SU-DHL-6 (cell line): ENCODE measurements around the gene TPI1.
"Not testable (repeated sequence)": the region's sequence is repeated elsewhere in the genome, so short reads cannot be mapped to it uniquely, and the experiment has no call there.

ENCODE experiments used
- H2AFZ ChIP-seq: fragments of 200-600 bp; sonication (generic); 2 replicates; pipeline ENCODE4 v1.6.1; 2014; ENCODE audit warnings: low read depth, mild to moderate bottlenecking, moderate library complexity, mixed read lengths, antibody characterized with exemption, low read length; ENCODE audit not compliant: severe bottlenecking
- H3F3A ChIP-seq: fragments of 200-600 bp; shearing (Covaris generic); 2 replicates; pipeline ENCODE4 v1.6.0; 2016; ENCODE audit warnings: antibody characterized with exemption, mild to moderate bottlenecking; ENCODE audit not compliant: insufficient read depth
- H3K27ac ChIP-seq: fragments of 200-600 bp; sonication (generic); 2 replicates; pipeline ENCODE4 v1.5.1; 2016; ENCODE audit warnings: low read depth, mild to moderate bottlenecking, low read length, moderate library complexity, mixed read lengths
- H3K27me3 ChIP-seq: fragments of 200-600 bp; sonication (generic), shearing (Covaris generic); 2 replicates; pipeline ENCODE4 v1.6.0; 2014; ENCODE audit warnings: mild to moderate bottlenecking, low read length
- H3K36me3 ChIP-seq: fragments of 200-600 bp; sonication (generic); 2 replicates; pipeline ENCODE4 v1.6.1; 2014; ENCODE audit warnings: mild to moderate bottlenecking, low read length, mixed read lengths
- H3K4me2 ChIP-seq: fragments of 300-600, 200-600 bp; shearing (Covaris generic), sonication (generic); 2 replicates; pipeline ENCODE4 v1.6.0; 2014; ENCODE audit warnings: low read length, low read depth, mild to moderate bottlenecking; ENCODE audit not compliant: poor library complexity, severe bottlenecking
- H3K4me3 ChIP-seq: fragments of 200-600 bp; sonication (generic); 2 replicates; pipeline ENCODE4 v1.5.1; 2014; ENCODE audit warnings: antibody characterized with exemption, low read length, mild to moderate bottlenecking, mixed read lengths; ENCODE audit not compliant: insufficient read depth, poor library complexity, severe bottlenecking
- H3K79me2 ChIP-seq: fragments of 200-600 bp; sonication (generic); 2 replicates; pipeline ENCODE4 v1.6.1; 2014; ENCODE audit warnings: mild to moderate bottlenecking, low read length, moderate library complexity; ENCODE audit not compliant: insufficient read depth
- H3K9ac ChIP-seq: fragments of 200-600 bp; sonication (generic); 2 replicates; pipeline ENCODE4 v1.7.0; 2014; ENCODE audit warnings: mild to moderate bottlenecking, low read length
- H3K9me2 ChIP-seq: fragments of 200-600 bp; sonication (generic); replicated peaks from 2 replicates; pipeline ENCODE4 v1.6.1; 2014; ENCODE audit warnings: low read length; ENCODE audit not compliant: insufficient read depth
- H3K9me3 ChIP-seq: fragments of 200-600 bp; sonication (generic); 2 replicates; pipeline ENCODE4 v1.6.1; 2014; ENCODE audit warnings: low read length, mixed read lengths; ENCODE audit not compliant: insufficient read depth
- H4K20me1 ChIP-seq: fragments of 200-600 bp; sonication (generic); 2 replicates; pipeline ENCODE4 v1.6.1; 2014; ENCODE audit warnings: low read depth, mild to moderate bottlenecking, antibody characterized with exemption, low read length, moderate library complexity, mixed read lengths
- CTCF ChIP-seq: fragments of 200-600 bp; sonication (generic); IDR thresholded peaks from one replicate; pipeline ENCODE4 v1.5.1; 2017; ENCODE audit warnings: antibody characterized with exemption, mild to moderate bottlenecking, low read length, moderate library complexity; ENCODE audit not compliant: insufficient read depth, poor library complexity, severe bottlenecking
- EZH2phosphoT487 ChIP-seq: fragments of 200-600 bp; sonication (generic), shearing (Covaris generic); conservative IDR thresholded peaks from 2 replicates; pipeline ENCODE4 v1.6.1; 2018; ENCODE audit warnings: mild to moderate bottlenecking, antibody characterized with exemption, low read length, moderate library complexity, mixed read lengths

Gene TPI1

GRCh38 chr12:6868211-6869048 lies 1.1 kb downstream of the TPI1 start:
- H3K9me3 ChIP-seq = no peaks in the 10 kb centered on the region
- peak overlapping the region; percentile 84 for H3K27ac ChIP-seq
- no peaks in the 10 kb centered on the region for H3K27me3 ChIP-seq
- peak overlapping the region; percentile 77 for H3K4me3 ChIP-seq
- H3K9ac ChIP-seq = peak overlapping the region; percentile 98
- H3K9me2 ChIP-seq = no peaks in the 10 kb centered on the region
- no peaks in the 10 kb centered on the region; the same call in 1 of the 2 replicates for H4K20me1 ChIP-seq
- H3K4me2 ChIP-seq = peak overlapping the region; percentile 87
- peaks cover 19% of the 10 kb centered on the region for H3K79me2 ChIP-seq
- peaks cover 38% of the 10 kb centered on the region for H3F3A ChIP-seq
- no peak overlapping the region for H2AFZ ChIP-seq
- TF ChIP-seq EZH2phosphoT487 (no peak), CTCF (no peak)
- H3K36me3 ChIP-seq = peaks cover 3% of the 10 kb centered on the region; the same call in 1 of the 2 replicates

DNA sequence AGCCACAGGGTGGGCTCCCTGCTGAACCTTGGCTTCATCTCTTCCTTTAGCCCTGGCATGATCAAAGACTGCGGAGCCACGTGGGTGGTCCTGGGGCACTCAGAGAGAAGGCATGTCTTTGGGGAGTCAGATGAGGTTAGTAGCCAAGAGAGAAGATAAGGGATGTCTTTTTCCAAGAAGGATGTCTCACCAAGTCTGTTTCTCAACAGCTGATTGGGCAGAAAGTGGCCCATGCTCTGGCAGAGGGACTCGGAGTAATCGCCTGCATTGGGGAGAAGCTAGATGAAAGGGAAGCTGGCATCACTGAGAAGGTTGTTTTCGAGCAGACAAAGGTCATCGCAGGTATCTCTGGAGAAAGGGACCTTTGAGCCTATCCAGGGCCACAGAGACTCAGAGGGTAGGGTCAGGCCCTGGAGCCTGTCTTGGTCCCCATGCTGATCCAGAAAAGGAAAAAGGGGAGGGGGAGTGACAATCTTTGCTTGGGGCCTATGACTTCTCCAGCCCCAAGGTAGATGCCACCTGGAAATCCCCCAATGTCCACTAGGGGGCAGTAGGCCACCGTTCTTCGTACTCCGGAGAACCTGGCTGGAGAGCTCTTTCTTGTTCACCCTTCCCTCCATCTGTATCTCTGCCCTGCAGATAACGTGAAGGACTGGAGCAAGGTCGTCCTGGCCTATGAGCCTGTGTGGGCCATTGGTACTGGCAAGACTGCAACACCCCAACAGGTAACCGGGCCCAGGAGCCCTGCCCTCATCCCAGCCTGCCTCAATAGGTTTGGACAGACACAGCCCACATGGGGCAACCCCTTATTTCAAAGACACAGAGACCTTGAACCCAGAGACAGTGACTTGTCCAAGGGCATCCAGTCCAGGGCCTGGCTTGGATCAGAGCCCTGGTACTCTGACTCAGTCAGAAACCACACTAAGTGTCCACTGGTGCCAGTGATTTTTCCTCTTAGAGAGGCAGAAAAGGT lies 2.0 kb downstream of the TPI1 start:
- Histone ChIP-seq H3F3A (peaks cover 45% of the 10 kb centered on the region), H3K27me3 (no peaks in the 10 kb centered on the region), H3K4me3 (peak overlapping the region; percentile 77), H3K36me3 (peaks cover 3% of the 10 kb centered on the region; the same call in 1 of the 2 replicates), H3K4me2 (peak overlapping the region; percentile 87), H3K9me3 (no peaks in the 10 kb centered on the region), H3K79me2 (peaks cover 19% of the 10 kb centered on the region), H3K9ac (peak overlapping the region; percentile 98), H3K9me2 (no peaks in the 10 kb centered on the region), H2AFZ (no peak overlapping the region), H3K27ac (peak overlapping the region; percentile 84), H4K20me1 (no peaks in the 10 kb centered on the region; the same call in 1 of the 2 replicates)
- TF ChIP-seq EZH2phosphoT487 (no peak), CTCF (peak; percentile 75)

GRCh38 chr12:6870304-6870703 lies 3.0 kb downstream of the TPI1 start:
- H3K9me3 ChIP-seq, H3K9me2 ChIP-seq, H2AFZ ChIP-seq, H3K27me3 ChIP-seq, H3K36me3 ChIP-seq, H4K20me1 ChIP-seq, H3K4me3 ChIP-seq, H3K9ac ChIP-seq: not testable (repeated sequence)
- H3K79me2 ChIP-seq = peaks cover 19% of the 10 kb centered on the region
- peak overlapping the region; percentile 69; the same call in 1 of the 2 replicates for H3K27ac ChIP-seq
- H3K4me2 ChIP-seq = peak overlapping the region; percentile 87
- H3F3A ChIP-seq = peaks cover 48% of the 10 kb centered on the region
